Osteoblast (primary cell): ENCODE data around the gene IGF1R. TPM values are rescaled to one million over a fixed set of nuclear protein-coding genes. Genes with fewer than 3 reads are reported as not detected.

Experiments used
- DNase-seq: peaks from one replicate; pipeline ENCODE4 v3.0.0; 2011; ENCODE audit warnings: low spot score, mixed read lengths; ENCODE audit not compliant: insufficient read length; ENCODE audit errors: missing footprints
- H2AFZ ChIP-seq: 2 replicates; pipeline ENCODE4 v1.6.0; 2011; ENCODE audit warnings: mild to moderate bottlenecking, low read length
- H3K27ac ChIP-seq: 2 replicates; pipeline ENCODE4 v1.5.1; 2011; ENCODE audit warnings: mild to moderate bottlenecking, low read depth, low read length, moderate library complexity
- H3K27me3 ChIP-seq: 2 replicates; pipeline ENCODE4 v1.6.0; 2012; ENCODE audit warnings: mild to moderate bottlenecking, control low read depth, inconsistent platforms, low read length, moderate library complexity; ENCODE audit not compliant: insufficient read depth
- H3K36me3 ChIP-seq: 2 replicates; pipeline ENCODE4 v1.5.1; 2011; ENCODE audit warnings: mild to moderate bottlenecking, low read length, control low read depth, moderate library complexity; ENCODE audit not compliant: insufficient read depth
- H3K4me1 ChIP-seq: 2 replicates; pipeline ENCODE4 v1.5.1; 2011; ENCODE audit warnings: mild to moderate bottlenecking, low read length, control low read depth, moderate library complexity; ENCODE audit not compliant: insufficient read depth
- H3K4me2 ChIP-seq: 2 replicates; pipeline ENCODE4 v1.6.0; 2011; ENCODE audit warnings: mild to moderate bottlenecking, low read length; ENCODE audit not compliant: insufficient read depth
- H3K4me3 ChIP-seq: fragments of 200-600 bp; sonication (generic); 3 replicates; pipeline ENCODE4 v1.5.1; 2012; ENCODE audit warnings: mild to moderate bottlenecking, low read length, inconsistent platforms; ENCODE audit not compliant: insufficient read depth
- H3K79me2 ChIP-seq: 2 replicates; pipeline ENCODE4 v1.6.0; 2012; ENCODE audit warnings: mild to moderate bottlenecking, low read length, control low read depth, inconsistent platforms; ENCODE audit not compliant: insufficient read depth
- H3K9me3 ChIP-seq: 2 replicates; pipeline ENCODE4 v1.5.1; 2011; ENCODE audit warnings: low read depth, low read length, control low read depth
- H4K20me1 ChIP-seq: 2 replicates; pipeline ENCODE4 v1.6.0; 2012; ENCODE audit warnings: mild to moderate bottlenecking, low read length, control low read depth; ENCODE audit not compliant: insufficient read depth
- CTCF ChIP-seq: IDR thresholded peaks from 2 replicates; pipeline ENCODE4 v1.5.1; 2011; ENCODE audit warnings: mild to moderate bottlenecking, low read depth, low read length, moderate library complexity; ENCODE audit errors: extremely low read depth
- total RNA-seq: library from RNA; depleted of rRNA; stranded (reverse); fragments of >200 nt; gene quantifications from 2 replicates; pipeline ENCODE4 v1.2.3, GENCODE V29; 2012

The IGF1R gene
- total RNA-seq, 1 donor, result 18.8 TPM

- peaks cover 87% of the 10 kb centered on the region for H3K79me2 ChIP-seq
- no peak overlapping the region for H3K4me3 ChIP-seq
- no peaks in the 10 kb centered on the region for H3K27me3 ChIP-seq
- peak overlapping the region; percentile 15 for H3K4me2 ChIP-seq
- no peak for DNase-seq
- TF ChIP-seq CTCF, result no peak
- no peak overlapping the region for H3K27ac ChIP-seq
- no peaks in the 10 kb centered on the region for H3K9me3 ChIP-seq
- H2AFZ ChIP-seq, result no peak overlapping the region
- no peaks in the 10 kb centered on the region for H3K36me3 ChIP-seq
- H3K4me1 ChIP-seq, result peaks cover 8% of the 10 kb centered on the region
- peaks cover 19% of the 10 kb centered on the region for H4K20me1 ChIP-seq
Measured at GRCh38 chr15:98773616-98774015, 125.3 kb downstream of the IGF1R start.

- H3K36me3 ChIP-seq, result no peaks in the 10 kb centered on the region
- H2AFZ ChIP-seq, result no peak overlapping the region
- peaks cover 80% of the 10 kb centered on the region for H3K79me2 ChIP-seq
- no peak for TF ChIP-seq CTCF
- H3K9me3 ChIP-seq, result no peaks in the 10 kb centered on the region
- no peak overlapping the region for H3K4me3 ChIP-seq
- peaks cover 20% of the 10 kb centered on the region for H4K20me1 ChIP-seq
- no peaks in the 10 kb centered on the region for H3K27me3 ChIP-seq
- H3K4me2 ChIP-seq, result no peak overlapping the region
- peaks cover 11% of the 10 kb centered on the region for H3K4me1 ChIP-seq
- H3K27ac ChIP-seq, result no peak overlapping the region
- DNase-seq, result no peak
Measured at GRCh38 chr15:98774756-98775497, 126.6 kb downstream of the IGF1R start.

DNA sequence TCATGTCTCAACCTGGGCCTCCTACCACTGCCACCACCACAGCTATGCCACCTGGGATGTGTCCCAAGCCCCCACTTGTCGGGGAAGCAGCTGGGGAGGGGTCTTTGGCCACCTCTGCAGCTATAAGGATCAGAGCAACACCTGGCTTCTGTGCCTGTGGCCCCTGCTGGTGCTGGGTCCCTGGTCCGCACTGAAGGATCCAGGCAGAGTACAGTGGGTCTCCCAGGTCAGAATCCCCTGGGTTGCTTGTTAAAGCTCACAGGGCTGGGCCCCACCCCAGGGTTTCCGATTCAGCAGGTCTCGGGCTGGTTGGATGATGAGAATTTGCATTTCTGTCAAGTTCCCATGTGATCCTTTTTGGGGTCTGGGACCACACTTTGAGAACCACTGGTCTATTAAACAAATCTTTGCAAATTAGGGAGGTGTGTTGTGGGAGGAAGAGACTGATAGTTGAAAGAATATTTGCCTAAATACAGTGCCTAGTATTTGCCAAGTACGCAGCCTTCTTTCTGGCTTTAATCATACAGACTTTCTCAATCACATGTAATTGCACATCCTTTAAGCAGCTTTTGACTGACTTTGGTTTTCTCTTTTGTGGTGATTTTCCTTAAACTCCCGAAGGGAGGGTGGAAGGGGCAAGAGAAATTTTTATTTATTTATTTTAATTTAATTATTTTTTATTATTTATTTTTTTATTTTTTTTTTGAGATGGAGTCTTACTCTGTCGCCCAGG lies 127.3 kb downstream of the IGF1R start:
- H3K27me3 ChIP-seq, result no peaks in the 10 kb centered on the region
- DNase-seq, result peak; percentile 36
- no peak overlapping the region for H2AFZ ChIP-seq
- H3K79me2 ChIP-seq, result peaks cover 73% of the 10 kb centered on the region
- H4K20me1 ChIP-seq, result peaks cover 19% of the 10 kb centered on the region
- no peak for TF ChIP-seq CTCF
- no peak overlapping the region for H3K4me2 ChIP-seq
- H3K36me3 ChIP-seq, result no peaks in the 10 kb centered on the region
- H3K4me1 ChIP-seq, result peaks cover 11% of the 10 kb centered on the region
- no peak overlapping the region for H3K4me3 ChIP-seq
- H3K27ac ChIP-seq, result no peak overlapping the region
- H3K9me3 ChIP-seq, result no peaks in the 10 kb centered on the region

GRCh38 chr15:98776607-98777281 lies 128.4 kb downstream of the IGF1R start:
- TF ChIP-seq CTCF, result no peak
- DNase-seq, result no peak
- H4K20me1 ChIP-seq, result peaks cover 9% of the 10 kb centered on the region
- H3K4me2 ChIP-seq, result no peak overlapping the region
- peaks cover 11% of the 10 kb centered on the region for H3K4me1 ChIP-seq
- no peaks in the 10 kb centered on the region for H3K36me3 ChIP-seq
- H3K79me2 ChIP-seq, result peaks cover 64% of the 10 kb centered on the region
- no peak overlapping the region for H3K4me3 ChIP-seq
- no peak overlapping the region for H3K27ac ChIP-seq
- no peak overlapping the region for H2AFZ ChIP-seq
- no peaks in the 10 kb centered on the region for H3K9me3 ChIP-seq
- H3K27me3 ChIP-seq, result no peaks in the 10 kb centered on the region
